ENCODE data around the gene ITIH5.

- no peak for TF ChIP-seq GATA2 (IDR thresholded peaks at IDR 0.05; ENCODE audit: low read depth, low read length)
- no peak for TF ChIP-seq GATA3 (IDR thresholded peaks at IDR 0.05; ENCODE audit: low read depth, low read length)
Observed at GRCh38 chr10:7601023-7601656, 65.6 kb downstream of the ITIH5 start.
